CD14-positive monocyte (primary cell): ENCODE results near the gene MTF1. TPM values are rescaled to one million over a fixed set of nuclear protein-coding genes. Genes with fewer than 3 reads are reported as not detected.

Experiments used
- DNase-seq, 3 donors: peaks; one replicate each; pipeline ENCODE4 v3.0.0-alpha.2; 2011 to 2022
- H2AFZ ChIP-seq: 2 replicates; pipeline ENCODE4 v1.6.0; 2012; ENCODE audit warnings: mild to moderate bottlenecking, low read depth, low read length, inconsistent platforms; ENCODE audit not compliant: insufficient read depth, poor library complexity, severe bottlenecking
- H3K27ac ChIP-seq, 2 donors: 1 replicate in 1 of 2; 2 replicates in 1 of 2; pipeline ENCODE4 v1.5.1; 2012 to 2013; ENCODE audit warnings: low read length in 2 of 2, control low read depth in 1 of 2, inconsistent platforms in 1 of 2, low read depth in 1 of 2, mild to moderate bottlenecking in 1 of 2
- H3K27me3 ChIP-seq, 2 donors: one replicate each; pipeline versions ENCODE4 v1.6.0 to v1.6.1; 2011 to 2013; ENCODE audit warnings: low read length in 2 of 2; ENCODE audit not compliant: control insufficient read depth in 2 of 2, insufficient read depth in 2 of 2
- H3K36me3 ChIP-seq, 2 donors: replicated peaks in 1 of 2; 1 replicate in 1 of 2; 2 replicates in 1 of 2; pipeline versions ENCODE4 v1.5.1 to v1.6.1; 2012 to 2013; ENCODE audit warnings: low read length in 2 of 2, control low read depth in 1 of 2, inconsistent platforms in 1 of 2, mild to moderate bottlenecking in 1 of 2; ENCODE audit not compliant: insufficient read depth in 2 of 2, control insufficient read depth in 1 of 2
- H3K4me1 ChIP-seq, 2 donors: 1 replicate in 1 of 2; 2 replicates in 1 of 2; pipeline versions ENCODE4 v1.5.1 to v1.6.1; 2012 to 2013; ENCODE audit warnings: low read length in 2 of 2, control low read depth in 1 of 2, inconsistent platforms in 1 of 2, mild to moderate bottlenecking in 1 of 2, moderate library complexity in 1 of 2; ENCODE audit not compliant: insufficient read depth in 2 of 2, control insufficient read depth in 1 of 2
- H3K4me2 ChIP-seq: replicated peaks from 2 replicates; pipeline ENCODE3; 2012; ENCODE audit warnings: low read length, moderate library complexity, mild to moderate bottlenecking; ENCODE audit not compliant: poor library complexity, severe bottlenecking; ENCODE audit errors: extremely low read depth
- H3K4me3 ChIP-seq, 3 experiments: fragments of 200-600 bp in 1 of 3; sonication (generic) in 1 of 3; replicated peaks in 1 of 3; 1 replicate in 2 of 3; 2 replicates in 1 of 3; pipeline ENCODE4 v1.5.1; 2011 to 2013; ENCODE audit warnings: low read length in 3 of 3, mild to moderate bottlenecking in 3 of 3, control low read depth in 2 of 3, low read depth in 2 of 3, inconsistent platforms in 1 of 3, moderate library complexity in 1 of 3
- H3K79me2 ChIP-seq: 2 replicates; pipeline ENCODE4 v1.6.0; 2012; ENCODE audit warnings: mild to moderate bottlenecking, control low read depth, inconsistent platforms, low read length, moderate library complexity; ENCODE audit not compliant: insufficient read depth
- H3K9ac ChIP-seq: 2 replicates; pipeline ENCODE4 v1.6.0; 2017; ENCODE audit warnings: low read length, mild to moderate bottlenecking; ENCODE audit not compliant: insufficient read depth, poor library complexity, severe bottlenecking
- H3K9me3 ChIP-seq, 2 donors: replicated peaks in 1 of 2; 1 replicate in 1 of 2; 2 replicates in 1 of 2; pipeline versions ENCODE4 v1.5.1 to v1.6.1; 2012 to 2013; ENCODE audit warnings: low read length in 2 of 2, control low read depth in 1 of 2; ENCODE audit not compliant: control insufficient read depth in 1 of 2, insufficient read depth in 1 of 2
- H4K20me1 ChIP-seq: 2 replicates; pipeline ENCODE4 v1.6.0; 2012; ENCODE audit warnings: mild to moderate bottlenecking, low read length, control low read depth, moderate library complexity; ENCODE audit not compliant: insufficient read depth
- H3K27ac Mint-ChIP-seq, 7 donors: one replicate each; pipeline ENCODE4 v1.8.0; 2020; ENCODE audit warnings: mild to moderate bottlenecking in 7 of 7, mixed read lengths in 7 of 7, moderate library complexity in 6 of 7, inconsistent platforms in 2 of 7
- H3K27me3 Mint-ChIP-seq, 3 donors: one replicate each; pipeline ENCODE4 v1.8.0; 2021 to 2022; ENCODE audit warnings: low read depth in 3 of 3, mild to moderate bottlenecking in 3 of 3, mixed read lengths in 3 of 3, moderate library complexity in 3 of 3, inconsistent platforms in 1 of 3
- H3K36me3 Mint-ChIP-seq, 2 donors: one replicate each; pipeline ENCODE4 v1.8.0; 2020; ENCODE audit warnings: mixed read lengths in 2 of 2, inconsistent platforms in 1 of 2, mild to moderate bottlenecking in 1 of 2
- H3K4me1 Mint-ChIP-seq: one replicate; pipeline ENCODE4 v1.8.0; 2020; ENCODE audit warnings: mild to moderate bottlenecking, mixed read lengths
- H3K4me3 Mint-ChIP-seq, 2 donors: one replicate each; pipeline ENCODE4 v1.8.0; 2020; ENCODE audit warnings: mild to moderate bottlenecking in 2 of 2, mixed read lengths in 2 of 2, moderate library complexity in 1 of 2
- H3K9me3 Mint-ChIP-seq, 7 donors: one replicate each; pipeline ENCODE4 v1.8.0; 2020 to 2022; ENCODE audit warnings: mixed read lengths in 7 of 7, mild to moderate bottlenecking in 6 of 7, moderate library complexity in 6 of 7, inconsistent platforms in 2 of 7
- CTCF ChIP-seq: fragments of 200-600 bp; IDR thresholded peaks from one replicate; pipeline ENCODE4 v1.8.0; 2022; ENCODE audit warnings: antibody characterized with exemption, mild to moderate bottlenecking
- WGBS: methylation state at CpG from one replicate; pipeline ENCODE4 v1.1.5; 2013; ENCODE audit warnings: missing lambda C conversion rate; ENCODE audit not compliant: insufficient coverage; 5-methylcytosine and 5-hydroxymethylcytosine counted together
- intact Hi-C, 2 donors: fragments of 100-400 bp; cut with micrococcal nuclease; formaldehyde crosslinking; loops; one replicate each; pipeline versions ENCODE4 v1.15.0 to v1.15.1; 2023
- polyA plus RNA-seq, 3 donors: library from polyadenylated mRNA; depleted of rRNA in 1 of 3; unstranded in 2 of 3; stranded (reverse) in 1 of 3; fragments of 300-500 nt in 2 of 3; fragments of >200 nt in 1 of 3; fragmentation: Illumina TruSeq in 2 of 3; gene quantifications; 1 replicate in 2 of 3; 2 replicates in 1 of 3; pipeline ENCODE4 v1.2.3, GENCODE V29; 2012 to 2021

The MTF1 gene
- polyA plus RNA-seq, 3 donors = 17.1 to 41.0 (median 29.6) TPM

- Histone ChIP-seq H3K4me1 (no peaks in the 10 kb centered on the region), H3K27me3 (no peaks in the 10 kb centered on the region), H3K9ac (no peak overlapping the region), H3K27ac (no peak overlapping the region), H3K9me3 (no peaks in the 10 kb centered on the region), H4K20me1 (no peaks in the 10 kb centered on the region), H2AFZ (no peak overlapping the region), H3K79me2 (no peaks in the 10 kb centered on the region), H3K4me2 (no peak overlapping the region), H3K36me3 (peaks cover 81 to 91% of the 10 kb centered on the region in 2 donors), H3K4me3 (no peak overlapping the region)
- H3K9me3 Mint-ChIP-seq = no peaks in the 10 kb centered on the region
- 100% methylated on average over 1 of the region's 2 CpGs for WGBS
- no peak overlapping the region for H3K4me3 Mint-ChIP-seq
- intact Hi-C loops = no loop called here
- H3K36me3 Mint-ChIP-seq = peaks cover 65 to 93% of the 10 kb centered on the region in 2 donors
- H3K27ac Mint-ChIP-seq = peak overlapping the region in 1 of 7 donors; percentile 42
- no peaks in the 10 kb centered on the region for H3K4me1 Mint-ChIP-seq
- TF ChIP-seq CTCF = no peak
- no peak for DNase-seq
- H3K27me3 Mint-ChIP-seq = no peaks in the 10 kb centered on the region
Observed at GRCh38 chr1:37868466-37868865, 9.1 kb upstream of the MTF1 start.

- Histone ChIP-seq H3K9ac (no peak overlapping the region), H3K4me2 (no peak overlapping the region), H3K27ac (no peak overlapping the region), H3K36me3 (peaks cover 77 to 87% of the 10 kb centered on the region in 2 donors), H3K27me3 (no peaks in the 10 kb centered on the region), H3K4me1 (no peaks in the 10 kb centered on the region), H4K20me1 (no peaks in the 10 kb centered on the region), H3K4me3 (no peak overlapping the region), H3K79me2 (no peaks in the 10 kb centered on the region), H2AFZ (no peak overlapping the region), H3K9me3 (no peaks in the 10 kb centered on the region)
- H3K4me3 Mint-ChIP-seq = no peak overlapping the region
- intact Hi-C loops = no loop called here
- 100% methylated on average over 3 of the region's 6 CpGs for WGBS
- H3K9me3 Mint-ChIP-seq = no peaks in the 10 kb centered on the region
- H3K4me1 Mint-ChIP-seq = no peaks in the 10 kb centered on the region
- no peak for DNase-seq
- H3K36me3 Mint-ChIP-seq = peaks cover 60 to 91% of the 10 kb centered on the region in 2 donors
- no peak for TF ChIP-seq CTCF
- H3K27me3 Mint-ChIP-seq = no peaks in the 10 kb centered on the region
- H3K27ac Mint-ChIP-seq = peak overlapping the region in 1 of 7 donors; percentile 36
Observed at GRCh38 chr1:37867784-37868183, 8.4 kb upstream of the MTF1 start.
